Caco-2 (cell line): Measurements from ENCODE around the gene GUCD1. TPM values are rescaled to one million over a fixed set of nuclear protein-coding genes. Genes with fewer than 3 reads are reported as not detected.
A peak's percentile ranks its signal among the peaks of the same experiment; 100 is the strongest.

Experiments
- BruUV-seq: library from RNA; stranded (reverse); fragments of 400-500 nt; replicated peaks from 2 replicates; lab custom pipeline; 2021; lab: Mats Ljungman, UMichigan
- CTCF ChIA-PET: fragments of 300-600 bp; sonication (Branson Sonifier 250); formaldehyde crosslinking; loops from one replicate; lab custom pipeline; 2022; ENCODE audit warnings: antibody characterized with exemption; lab: Charles Lee
- POLR2A ChIA-PET: fragments of 300-600 bp; sonication (Branson Sonifier 250); formaldehyde crosslinking; loops from one replicate; lab custom pipeline; 2022; ENCODE audit warnings: antibody characterized with exemption; lab: Charles Lee
- DNase-seq, 2 experiments: peaks; one replicate each; pipeline versions ENCODE4 v3.0.0 to v3.0.0-alpha.2; 2020 to 2022
- H3K27me3 ChIP-seq: replicated peaks from 2 replicates; pipeline ENCODE4 v1.6.0; 2011; ENCODE audit warnings: low read length; ENCODE audit not compliant: control insufficient read depth, insufficient read depth
- H3K36me3 ChIP-seq: 2 replicates; pipeline ENCODE4 v1.5.1; 2011; ENCODE audit warnings: low read length; ENCODE audit not compliant: control insufficient read depth, insufficient read depth
- H3K4me1 ChIP-seq: fragments of 250-450 bp; sonication (Bioruptor Pico); 2 replicates; pipeline ENCODE4 v1.5.1; 2020; ENCODE audit warnings: mild to moderate bottlenecking
- H3K4me3 ChIP-seq: 2 replicates; pipeline ENCODE4 v1.5.1; 2011; ENCODE audit warnings: low read depth, mild to moderate bottlenecking, control low read depth, low read length
- H3K9me3 ChIP-seq: fragments of 250-450 bp; sonication (Bioruptor Pico); 2 replicates; pipeline ENCODE4 v1.5.1; 2020; ENCODE audit warnings: mild to moderate bottlenecking, moderate library complexity
- H3K27ac Mint-ChIP-seq: one replicate; pipeline ENCODE4 v1.8.0; 2022; ENCODE audit warnings: mixed read lengths; ENCODE audit not compliant: unreplicated experiment
- H3K27me3 Mint-ChIP-seq: one replicate; pipeline ENCODE4 v1.8.0; 2022; ENCODE audit warnings: mixed read lengths; ENCODE audit not compliant: insufficient read depth, unreplicated experiment
- H3K36me3 Mint-ChIP-seq: one replicate; pipeline ENCODE4 v1.8.0; 2022; ENCODE audit warnings: mild to moderate bottlenecking, mixed read lengths; ENCODE audit not compliant: insufficient read depth, unreplicated experiment
- H3K4me1 Mint-ChIP-seq: one replicate; pipeline ENCODE4 v1.8.0; 2022; ENCODE audit warnings: low read depth, mixed read lengths; ENCODE audit not compliant: unreplicated experiment
- H3K4me3 Mint-ChIP-seq: one replicate; pipeline ENCODE4 v1.8.0; 2022; ENCODE audit warnings: mild to moderate bottlenecking, moderate library complexity, mixed read lengths; ENCODE audit not compliant: unreplicated experiment
- H3K9me3 Mint-ChIP-seq: one replicate; pipeline ENCODE4 v1.8.0; 2022; ENCODE audit warnings: mixed read lengths; ENCODE audit not compliant: unreplicated experiment
- CTCF ChIP-seq, 2 experiments: fragments of 200-600 bp in 1 of 2; IDR thresholded peaks; 1 replicate in 1 of 2; 2 replicates in 1 of 2; pipeline versions ENCODE4 v1.5.1 to v1.8.0; 2011 to 2022; ENCODE audit warnings: antibody characterized with exemption in 1 of 2, control low read depth in 1 of 2, inconsistent platforms in 1 of 2, low read depth in 1 of 2, low read length in 1 of 2, mild to moderate bottlenecking in 1 of 2, moderate library complexity in 1 of 2; ENCODE audit not compliant: insufficient read depth in 1 of 2, severe bottlenecking in 1 of 2, unreplicated experiment in 1 of 2
- intact Hi-C: fragments of 100-400 bp; cut with micrococcal nuclease; formaldehyde crosslinking; loops from one replicate; pipeline ENCODE4 v1.10.0; 2022; ENCODE audit not compliant: unreplicated experiment
- total RNA-seq: library from RNA; stranded (reverse); gene quantifications from 2 replicates; pipeline ENCODE4 v1.2.3, GENCODE V29; 2022

Gene GUCD1
- total RNA-seq, 1 experiment from 2014 or later = 127 TPM

- peaks cover 72% of the 10 kb centered on the region for H3K36me3 Mint-ChIP-seq
- CTCF ChIA-PET = no interaction called here
- Histone ChIP-seq H3K4me1 (peaks cover 47% of the 10 kb centered on the region), H3K36me3 (no peaks in the 10 kb centered on the region), H3K27me3 (no peaks in the 10 kb centered on the region), H3K9me3 (no peaks in the 10 kb centered on the region), H3K4me3 (no peak overlapping the region)
- H3K4me1 Mint-ChIP-seq = peaks cover 52% of the 10 kb centered on the region
- POLR2A ChIA-PET = interaction anchor here (1.0 kb wide), 1 partner anchor 15 kb away, joined by 4 read pairs; no protein-coding TSS in a partner anchor
- H3K9me3 Mint-ChIP-seq = no peaks in the 10 kb centered on the region
- peak overlapping the region; percentile 38 for H3K4me3 Mint-ChIP-seq
- peak overlapping the region; percentile 84 for H3K27ac Mint-ChIP-seq
- DNase-seq = no peak
- H3K27me3 Mint-ChIP-seq = no peaks in the 10 kb centered on the region
- no peak for TF ChIP-seq CTCF (IDR thresholded peaks at IDR 0.05; ENCODE audit: insufficient read depth in 1 of 2, low read depth in 1 of 2, low read length in 1 of 2, severe bottlenecking in 1 of 2, unreplicated experiment in 1 of 2)
- intact Hi-C loops = loop anchor here (1.0 kb wide), 1 partner anchor 14 kb away; the partner anchor contains the start of gene LRRC75B
- no TSS peak for BruUV-seq
These were observed 24.3 kb upstream of the GUCD1 start for GRCh38 chr22:24579258-24579601.

- Mint-ChIP-seq H3K4me3 (peak overlapping the region; percentile 38), H3K27ac (peak overlapping the region; percentile 84), H3K27me3 (no peaks in the 10 kb centered on the region), H3K9me3 (no peaks in the 10 kb centered on the region), H3K36me3 (peaks cover 69% of the 10 kb centered on the region), H3K4me1 (peaks cover 46% of the 10 kb centered on the region)
- ChIA-PET CTCF (no interaction called here), POLR2A (interaction anchor here (1.0 kb wide), 1 partner anchor 14 kb away, joined by 4 read pairs; no protein-coding TSS in a partner anchor)
- TSS peak; percentile 97 for BruUV-seq
- Histone ChIP-seq H3K4me3 (no peak overlapping the region), H3K4me1 (peaks cover 47% of the 10 kb centered on the region), H3K27me3 (no peaks in the 10 kb centered on the region), H3K36me3 (peaks cover under 1% of the 10 kb centered on the region; the same call in 1 of the 2 replicates), H3K9me3 (no peaks in the 10 kb centered on the region)
- DNase-seq = peak; percentile 79 to 80
- no peak for TF ChIP-seq CTCF (IDR thresholded peaks at IDR 0.05; ENCODE audit: insufficient read depth in 1 of 2, low read depth in 1 of 2, low read length in 1 of 2, severe bottlenecking in 1 of 2, unreplicated experiment in 1 of 2)
- intact Hi-C loops = loop anchor here (1.0 kb wide), 2 partner anchors 15 to 23 kb away; partner anchors contain the start of genes GUCD1, LRRC75B and SNRPD3
These were observed 23.7 kb upstream of the GUCD1 start for GRCh38 chr22:24578355-24579257.

GRCh38 chr22:24576778-24577177 lies 21.8 kb upstream of the GUCD1 start:
- Histone ChIP-seq H3K36me3 (peaks cover 2% of the 10 kb centered on the region; the same call in 1 of the 2 replicates), H3K4me1 (peaks cover 47% of the 10 kb centered on the region), H3K27me3 (no peaks in the 10 kb centered on the region), H3K9me3 (no peaks in the 10 kb centered on the region), H3K4me3 (no peak overlapping the region)
- POLR2A ChIA-PET = no interaction called here
- Mint-ChIP-seq H3K9me3 (no peaks in the 10 kb centered on the region), H3K4me3 (no peak overlapping the region), H3K27ac (peak overlapping the region; percentile 84), H3K4me1 (peaks cover 52% of the 10 kb centered on the region), H3K36me3 (peaks cover 79% of the 10 kb centered on the region), H3K27me3 (no peaks in the 10 kb centered on the region)
- intact Hi-C loops = no loop called here
- no peak for DNase-seq
- CTCF ChIA-PET = no interaction called here
- BruUV-seq = no TSS peak
- no peak for TF ChIP-seq CTCF (IDR thresholded peaks at IDR 0.05; ENCODE audit: insufficient read depth in 1 of 2, low read depth in 1 of 2, low read length in 1 of 2, severe bottlenecking in 1 of 2, unreplicated experiment in 1 of 2)
